ENCODE data around the gene TUBB4A. TPM values are rescaled to one million over a fixed set of nuclear protein-coding genes. Genes with fewer than 3 reads are reported as not detected.
"Not testable (repeated sequence)": the region's sequence is repeated elsewhere in the genome, so short reads cannot be mapped to it uniquely, and the experiment has no call there.

Gene TUBB4A
- 1.2 TPM for total RNA-seq

DNA sequence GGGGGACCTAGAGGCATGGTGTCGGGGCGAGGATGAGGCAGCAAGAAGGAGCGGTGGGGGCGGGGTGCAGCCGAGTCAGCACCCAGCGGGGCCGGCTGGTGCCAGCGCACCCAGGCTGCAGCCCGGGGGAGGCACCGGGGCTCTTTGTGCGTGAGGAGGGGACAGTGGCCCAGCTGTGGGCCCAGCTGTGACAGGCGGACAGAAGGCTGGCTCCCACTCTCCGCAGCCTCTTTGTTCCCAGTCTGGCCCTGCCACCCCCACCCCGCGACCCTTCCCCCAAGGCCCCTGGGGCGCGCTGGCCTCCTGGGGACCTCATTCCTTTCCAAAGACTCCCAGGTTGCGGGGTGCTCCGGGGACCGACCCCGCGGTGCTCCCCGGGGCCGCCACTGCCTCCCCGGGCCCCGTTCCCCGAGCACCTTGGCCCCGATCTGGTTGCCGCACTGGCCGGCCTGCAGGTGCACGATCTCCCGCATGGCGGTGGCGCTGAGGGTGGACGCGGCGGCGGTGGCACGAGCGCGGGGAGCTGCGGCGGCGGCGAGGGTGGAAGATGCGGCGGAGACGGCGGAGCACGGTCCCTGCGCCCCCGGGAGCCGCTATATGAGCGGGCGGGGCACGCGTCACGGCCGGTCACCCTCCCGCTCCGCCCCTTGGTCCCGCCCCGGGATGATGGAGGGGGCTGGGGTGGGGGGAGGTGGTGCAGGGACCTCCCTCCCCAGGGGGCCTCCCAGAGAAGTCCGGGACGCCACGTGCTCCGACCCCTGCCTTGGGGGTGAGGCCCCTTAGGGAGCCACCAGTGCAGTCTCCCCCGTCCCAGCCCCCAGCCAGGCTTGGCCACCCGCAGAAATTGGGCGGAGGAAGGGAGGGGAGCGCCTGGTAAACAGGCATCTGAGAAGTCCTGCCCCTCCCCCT lies at the start of gene TUBB4A:
Gene TUBB4A (minus strand): TSS at position 570 of the 909 bp plus-strand sequence. CDS start 97 bp downstream, at position 473.
- no peak for DNase-seq (ENCODE audit: low spot score)

DNA sequence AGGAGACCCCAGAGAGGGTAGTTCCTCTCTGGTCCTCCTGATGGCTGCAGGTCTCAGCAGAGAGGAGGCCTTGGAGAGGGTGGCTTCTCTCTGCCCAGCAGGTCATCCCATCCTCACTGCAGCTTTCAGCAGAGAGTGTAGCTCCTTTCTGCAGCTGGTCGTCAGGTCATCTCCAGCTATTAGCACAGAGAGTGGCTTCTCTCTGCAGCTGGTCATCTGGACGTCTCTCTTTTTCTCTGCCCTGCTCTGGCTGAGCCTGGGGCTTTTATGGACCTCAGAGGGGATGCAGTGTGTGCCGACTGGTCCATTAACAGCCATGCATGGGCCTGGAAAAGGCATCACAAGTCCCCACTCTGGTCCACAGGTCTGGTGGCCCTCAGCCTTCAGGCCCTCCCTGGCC lies 49.0 kb upstream of the TUBB4A start:
- no peak for DNase-seq (ENCODE audit: low spot score)

DNA sequence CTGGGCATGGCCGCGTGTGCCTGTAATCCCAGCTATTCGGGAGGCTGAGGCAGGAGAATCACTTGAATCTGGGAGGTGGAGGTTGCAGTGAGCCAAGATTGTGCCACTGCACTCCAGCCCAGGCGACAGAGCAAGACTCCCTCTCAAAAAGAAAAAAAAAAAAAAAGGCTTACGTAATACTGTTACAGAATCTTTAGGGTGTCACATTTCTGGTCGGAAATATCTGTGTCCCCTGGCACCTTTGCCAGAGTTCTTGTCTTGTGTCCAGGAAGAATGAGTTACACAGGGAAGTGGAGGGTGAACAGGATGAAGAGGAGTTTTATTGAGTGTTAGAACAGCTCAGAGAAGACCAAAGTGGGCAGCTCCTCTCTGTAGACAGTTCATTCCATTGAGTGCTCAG lies 48.6 kb upstream of the TUBB4A start:
- DNase-seq (ENCODE audit: low spot score), result not testable (repeated sequence)

DNA sequence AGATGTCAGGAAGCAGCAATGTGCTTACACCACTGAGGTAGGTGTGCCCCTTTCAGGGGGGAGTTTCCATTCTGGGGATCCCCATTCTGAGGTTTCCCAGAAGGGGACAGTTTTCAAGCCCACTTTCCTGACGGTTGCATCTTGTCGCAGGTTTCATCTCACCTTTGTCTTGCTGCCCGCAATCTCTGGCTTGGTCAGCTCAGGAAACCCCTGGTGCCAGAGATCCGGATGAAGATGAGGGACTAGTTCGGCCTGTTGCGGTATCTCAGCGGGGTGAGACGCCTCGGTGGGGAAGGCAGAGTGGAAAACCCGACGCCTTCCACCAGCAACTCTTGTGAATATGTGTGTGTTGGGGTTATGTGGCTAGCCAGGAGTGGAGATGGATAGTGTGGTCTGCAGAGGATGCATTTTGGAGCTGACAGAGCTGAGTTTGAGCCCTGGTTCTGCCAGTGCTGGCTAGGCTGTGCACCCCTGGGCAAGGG lies 41.8 kb upstream of the TUBB4A start:
- no peak for DNase-seq (ENCODE audit: low spot score)

DNA sequence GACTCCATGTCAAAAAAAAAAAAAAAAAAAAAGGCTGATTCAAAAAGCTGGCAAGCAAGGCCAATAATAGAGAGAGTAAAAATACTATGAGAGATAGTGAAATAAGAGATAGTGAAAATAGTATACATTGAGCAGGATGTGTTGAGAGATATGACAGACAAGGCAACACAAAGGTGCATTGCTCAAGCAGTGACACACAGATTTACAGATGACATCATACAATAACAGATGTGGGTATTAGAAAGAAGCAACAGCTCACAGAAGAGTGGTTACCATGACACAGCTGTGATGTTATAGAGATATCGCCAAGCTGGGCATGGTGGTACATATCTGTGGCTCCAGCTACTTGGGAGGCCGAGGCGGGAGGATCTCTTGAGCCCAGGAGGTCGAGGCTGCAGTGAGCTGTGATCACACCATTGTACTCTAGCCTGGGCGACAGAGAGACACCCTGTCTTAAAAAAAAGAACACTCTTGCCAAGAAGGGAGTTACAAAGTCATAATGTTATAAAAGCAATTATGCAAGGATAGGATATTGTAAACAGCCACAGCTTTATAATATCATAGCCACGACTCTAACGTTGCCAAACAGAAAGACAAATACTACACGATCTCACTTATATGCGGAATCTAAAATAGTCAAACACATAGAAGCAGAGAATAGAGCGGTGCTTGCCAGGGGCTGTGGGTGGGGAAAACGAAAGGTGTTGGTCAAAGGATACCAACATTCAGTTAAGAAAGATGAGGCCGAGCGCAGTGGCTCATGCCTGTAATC lies 39.0 kb upstream of the TUBB4A start:
- DNase-seq (ENCODE audit: low spot score), result no peak

DNA sequence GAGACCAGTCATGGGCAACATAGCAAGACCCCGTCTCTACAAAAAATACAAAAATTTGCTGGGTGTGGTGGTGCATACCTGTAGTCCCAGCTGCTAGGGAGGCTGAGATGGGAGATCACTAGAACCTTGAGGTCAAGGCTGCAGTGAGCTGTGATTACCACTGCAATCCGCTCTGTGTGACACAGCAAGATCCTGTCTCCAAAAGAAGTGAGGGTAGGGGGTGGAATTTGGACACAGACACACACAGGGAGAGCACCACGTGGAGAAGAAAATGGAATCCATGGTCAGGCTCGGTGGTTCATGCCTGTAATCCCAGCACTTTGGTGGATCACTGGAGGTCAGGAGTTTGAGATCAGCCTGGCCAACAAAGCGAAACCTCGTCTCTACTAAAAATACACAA lies 37.4 kb upstream of the TUBB4A start:
- no peak for DNase-seq (ENCODE audit: low spot score)

DNA sequence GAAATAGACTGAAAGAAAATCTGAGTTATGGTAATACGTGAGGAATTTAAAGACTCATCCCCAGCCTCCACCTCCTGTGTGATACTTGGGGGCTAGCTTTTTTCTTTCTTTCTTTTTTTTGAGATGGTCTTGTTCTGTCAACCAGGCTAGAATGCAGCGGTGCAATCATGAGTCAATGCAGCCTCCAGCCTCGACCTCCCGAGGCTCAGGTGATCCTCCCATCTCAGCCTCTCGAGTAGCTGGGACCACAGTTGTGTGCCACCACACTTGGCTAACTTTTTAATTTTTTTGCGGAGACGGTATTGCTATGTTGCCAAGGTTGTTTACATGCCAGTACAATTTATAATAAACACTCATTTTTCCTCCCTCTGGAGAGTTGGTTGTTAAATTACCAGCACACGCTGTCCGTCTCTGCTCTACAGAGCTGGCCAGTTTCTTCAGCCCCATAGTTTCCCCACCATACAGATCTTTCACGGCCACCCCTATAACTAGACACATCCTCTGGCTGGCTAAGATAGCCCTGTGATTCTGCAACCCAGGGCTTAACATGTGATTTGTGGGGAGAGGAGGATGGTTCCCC lies 33.5 kb upstream of the TUBB4A start:
- DNase-seq (ENCODE audit: low spot score), result no peak

DNA sequence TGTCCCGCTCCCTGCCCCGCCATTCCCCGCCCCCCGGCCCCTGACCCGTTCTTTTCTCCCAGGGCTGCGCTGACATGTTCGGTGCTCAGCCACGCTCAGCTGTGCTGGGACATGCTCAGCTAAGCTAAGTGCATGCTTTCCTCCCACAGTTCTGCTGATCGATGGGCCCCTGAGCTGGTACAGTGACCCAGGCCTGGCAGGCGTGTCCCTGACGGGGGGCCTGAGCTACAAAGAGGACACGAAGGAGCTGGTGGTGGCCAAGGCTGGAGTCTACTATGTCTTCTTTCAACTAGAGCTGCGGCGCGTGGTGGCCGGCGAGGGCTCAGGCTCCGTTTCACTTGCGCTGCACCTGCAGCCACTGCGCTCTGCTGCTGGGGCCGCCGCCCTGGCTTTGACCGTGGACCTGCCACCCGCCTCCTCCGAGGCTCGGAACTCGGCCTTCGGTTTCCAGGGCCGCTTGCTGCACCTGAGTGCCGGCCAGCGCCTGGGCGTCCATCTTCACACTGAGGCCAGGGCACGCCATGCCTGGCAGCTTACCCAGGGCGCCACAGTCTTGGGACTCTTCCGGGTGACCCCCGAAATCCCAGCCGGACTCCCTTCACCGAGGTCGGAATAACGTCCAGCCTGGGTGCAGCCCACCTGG lies 32.5 kb upstream of the TUBB4A start:
- no peak for DNase-seq (ENCODE audit: low spot score)

DNA sequence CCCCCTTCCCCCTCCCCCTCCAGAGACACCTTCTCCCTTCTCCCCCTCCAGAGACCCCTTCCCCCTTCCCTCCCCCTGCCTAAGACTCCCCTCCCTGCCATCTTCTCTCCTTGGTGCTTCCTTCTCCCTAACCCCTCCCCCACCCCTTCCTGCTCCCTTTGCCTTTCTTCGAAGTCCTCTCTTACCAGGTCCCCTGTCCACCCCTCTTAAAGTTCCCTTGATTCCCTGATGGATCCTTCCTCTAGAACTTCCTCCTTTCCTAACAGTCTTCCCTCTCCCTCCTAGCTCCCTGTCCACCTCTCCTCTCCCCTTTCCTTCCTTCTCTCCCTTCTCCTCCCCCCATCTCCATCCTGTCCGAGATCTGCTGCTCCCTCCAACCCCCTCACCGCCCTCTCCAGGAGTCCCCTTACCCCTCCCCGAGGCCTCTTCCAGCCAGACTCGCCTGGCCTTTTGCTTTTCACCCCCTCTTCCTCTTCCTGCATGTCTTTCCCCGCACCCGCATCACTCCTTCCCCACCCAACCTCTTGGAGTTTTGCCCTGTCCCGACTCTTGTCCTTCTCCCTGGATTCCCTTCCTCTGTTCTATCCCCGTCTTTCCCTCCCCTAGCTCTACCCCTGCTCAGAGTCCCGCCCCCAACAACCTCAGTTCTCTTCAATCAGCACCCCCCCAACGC lies 31.8 kb upstream of the TUBB4A start:
- DNase-seq (ENCODE audit: low spot score), result no peak

DNA sequence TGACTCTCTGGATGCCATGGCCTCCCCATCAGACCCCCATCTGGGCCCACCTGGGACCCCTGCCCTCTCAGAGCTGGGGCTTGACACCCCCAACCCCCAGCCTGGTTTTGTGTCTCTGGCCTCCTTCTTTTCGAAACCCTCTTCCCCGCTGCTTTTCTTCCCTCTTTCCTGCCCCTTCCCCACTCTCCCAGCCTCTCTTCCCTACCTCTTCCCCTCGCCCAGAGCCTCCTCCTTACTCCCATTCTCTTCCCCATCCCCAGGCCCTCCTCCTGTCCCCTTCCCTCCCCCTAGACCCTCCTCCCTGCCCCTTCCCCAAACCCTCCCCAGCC lies 30.9 kb upstream of the TUBB4A start:
- DNase-seq (ENCODE audit: low spot score), result no peak

DNA sequence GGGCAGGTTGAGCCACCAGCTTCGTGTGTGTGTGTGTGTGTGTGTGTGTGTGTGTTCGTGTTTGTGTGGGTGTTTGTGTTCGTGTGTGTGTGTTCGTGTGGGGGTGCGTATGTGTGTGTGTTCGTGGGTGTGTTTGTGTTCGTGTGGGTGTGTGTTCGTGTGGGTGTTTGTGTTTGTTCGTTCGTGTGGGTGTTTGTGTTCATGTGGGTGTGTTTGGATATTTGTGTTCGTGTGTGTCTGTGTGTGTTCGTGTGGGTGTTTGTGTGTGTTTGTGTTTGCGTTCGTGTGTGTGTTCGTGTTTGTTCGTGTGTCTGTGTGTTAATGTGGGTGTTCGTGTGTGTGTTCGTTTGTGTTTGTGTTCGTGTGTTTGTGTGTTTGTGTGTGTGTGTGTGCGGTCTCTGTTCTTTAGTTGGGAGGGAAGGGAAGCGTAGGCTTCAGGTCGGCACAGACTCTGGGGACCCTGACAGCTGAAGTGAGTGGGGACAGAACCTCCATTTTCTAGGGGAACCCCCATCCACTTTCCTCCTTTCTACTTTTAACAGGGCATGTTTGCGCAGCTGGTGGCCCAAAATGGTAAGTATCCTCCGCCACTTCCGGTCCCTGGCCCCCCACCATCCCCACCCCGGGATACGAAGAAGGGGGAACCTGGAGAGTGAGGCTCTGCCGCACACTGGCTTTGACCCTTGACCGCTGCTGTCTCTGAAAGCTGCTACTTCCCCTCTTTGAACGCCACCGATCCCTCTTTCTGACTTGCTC lies 30.3 kb upstream of the TUBB4A start:
- no peak for DNase-seq (ENCODE audit: low spot score)

DNA sequence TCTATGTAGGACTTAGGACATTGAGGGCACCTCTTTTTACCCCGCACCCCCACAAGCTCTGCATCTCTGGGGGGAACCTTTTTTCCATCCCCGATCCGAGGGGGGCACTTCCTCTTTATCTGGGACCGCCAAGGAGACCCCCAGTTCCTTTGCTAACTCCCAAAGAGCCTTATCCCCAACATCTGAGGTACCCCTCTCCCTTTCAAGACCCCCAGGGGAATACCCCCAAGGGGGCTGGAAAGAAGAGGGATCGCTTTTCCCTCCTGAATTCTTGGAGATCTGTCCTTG lies 29.8 kb upstream of the TUBB4A start:
- DNase-seq (ENCODE audit: low spot score), result no peak

DNA sequence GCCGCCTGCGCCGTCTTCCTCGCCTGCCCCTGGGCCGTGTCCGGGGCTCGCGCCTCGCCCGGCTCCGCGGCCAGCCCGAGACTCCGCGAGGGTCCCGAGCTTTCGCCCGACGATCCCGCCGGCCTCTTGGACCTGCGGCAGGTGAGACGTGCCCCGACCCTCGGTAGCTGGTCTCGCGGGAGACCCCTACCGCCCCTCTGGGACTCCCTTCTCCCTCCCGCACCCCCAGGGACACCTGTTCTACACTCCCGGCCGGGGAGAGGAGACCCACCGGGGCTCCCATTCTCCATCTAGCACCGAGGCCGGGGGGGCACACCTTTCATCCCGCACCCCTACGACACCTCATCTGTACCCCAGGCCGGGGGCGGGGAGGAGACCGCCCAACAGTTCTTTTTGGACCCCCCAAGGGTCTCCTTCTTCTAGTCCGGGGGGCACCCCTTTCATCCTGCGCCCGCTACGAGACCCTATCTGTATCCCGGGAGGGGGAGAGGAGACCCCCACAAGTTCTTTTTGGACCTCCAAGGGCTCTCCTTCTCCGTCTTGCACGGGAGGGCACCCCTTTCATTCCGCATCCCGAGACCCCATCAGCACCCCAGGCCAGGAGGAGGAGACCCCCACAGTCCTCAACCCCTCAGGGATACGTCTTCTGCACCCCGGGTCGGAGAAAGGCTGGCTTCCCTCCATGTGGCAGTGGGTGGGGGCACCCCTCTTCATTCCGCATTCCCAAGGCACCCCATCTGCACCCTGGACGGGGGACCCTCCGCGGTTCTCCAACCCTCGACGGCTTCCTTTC lies 29.2 kb upstream of the TUBB4A start:
- DNase-seq (ENCODE audit: low spot score), result no peak

DNA sequence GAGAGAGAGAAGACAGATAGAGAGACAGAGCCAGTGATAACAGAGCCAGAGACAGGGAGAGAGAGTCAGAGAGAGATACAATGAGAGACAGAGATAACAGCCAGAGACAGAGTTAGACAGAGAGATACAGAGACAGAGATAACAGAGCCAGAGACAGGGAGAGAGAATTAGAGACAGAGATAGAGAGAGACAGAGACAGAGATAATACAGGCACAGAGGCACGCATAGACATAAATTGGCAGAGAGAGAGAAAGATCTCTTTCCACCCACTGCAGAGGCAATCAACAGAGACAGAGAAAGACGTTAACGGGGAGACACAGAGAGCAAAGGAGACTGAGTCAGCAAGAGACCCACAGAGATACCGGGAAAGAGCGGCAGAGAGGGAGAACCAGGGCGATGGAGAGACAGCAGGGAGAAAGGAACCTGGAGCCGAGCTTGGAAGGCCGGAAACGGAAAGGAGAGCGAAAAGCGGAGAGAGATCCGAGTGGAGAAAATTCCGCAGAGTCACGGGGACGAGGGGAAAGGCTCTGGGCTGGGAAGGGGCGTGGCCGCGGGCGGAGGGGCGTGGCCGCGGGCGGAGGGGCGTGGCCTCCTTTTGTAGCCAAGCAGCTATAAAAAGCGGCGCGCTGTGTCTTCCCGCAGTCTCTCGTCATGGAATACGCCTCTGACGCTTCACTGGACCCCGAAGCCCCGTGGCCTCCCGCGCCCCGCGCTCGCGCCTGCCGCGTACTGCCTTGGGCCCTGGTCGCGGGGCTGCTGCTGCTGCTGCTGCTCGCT lies 28.5 kb upstream of the TUBB4A start, which contains the start of gene TNFSF9:
Gene TNFSF9 (plus strand): TSS at position 641 of the 777 bp plus-strand sequence. CDS start 11 bp downstream, at position 652.
- DNase-seq (ENCODE audit: low spot score), result peak; percentile 90

DNA sequence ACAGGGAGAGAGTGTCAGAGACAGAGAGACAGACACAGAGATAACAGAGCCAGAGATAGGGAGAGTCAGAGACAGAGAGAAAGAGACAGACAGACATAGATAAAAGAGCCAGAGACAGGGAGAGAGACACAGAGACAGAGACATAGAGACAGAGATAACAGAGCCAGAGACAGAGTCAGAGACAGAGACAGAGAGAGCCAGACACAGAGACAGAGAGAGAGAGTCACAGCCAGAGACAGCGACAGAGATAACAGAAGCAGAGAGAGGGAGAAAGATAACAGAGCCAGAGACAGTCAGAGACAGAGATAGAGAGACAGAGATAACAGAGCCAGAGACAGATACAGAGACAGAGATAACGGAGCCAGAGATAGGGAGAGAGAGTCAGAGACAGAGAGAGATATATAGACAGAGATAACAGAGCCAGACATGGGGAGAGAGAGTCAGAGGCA lies 27.9 kb upstream of the TUBB4A start:
- no peak for DNase-seq (ENCODE audit: low spot score)

DNA sequence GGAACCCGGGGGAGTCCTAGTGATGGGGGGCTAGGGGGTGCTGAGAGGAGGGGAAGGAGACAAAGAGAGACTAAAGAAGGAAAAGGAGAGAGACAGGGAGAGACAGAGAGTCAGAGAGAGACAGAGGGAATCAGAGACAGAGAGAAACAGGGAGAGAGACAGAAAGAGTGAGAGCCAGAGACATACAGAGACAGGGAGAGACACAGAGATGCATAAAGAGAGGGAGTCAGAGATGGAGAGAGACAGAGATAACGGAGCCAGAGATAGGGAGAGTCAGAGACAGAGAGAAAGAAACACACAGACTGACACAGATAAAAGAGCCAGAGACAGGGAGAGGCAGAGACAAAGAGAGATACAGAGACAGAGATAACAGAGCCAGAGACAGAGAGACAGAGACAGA lies 27.2 kb upstream of the TUBB4A start:
- no peak for DNase-seq (ENCODE audit: low spot score)

DNA sequence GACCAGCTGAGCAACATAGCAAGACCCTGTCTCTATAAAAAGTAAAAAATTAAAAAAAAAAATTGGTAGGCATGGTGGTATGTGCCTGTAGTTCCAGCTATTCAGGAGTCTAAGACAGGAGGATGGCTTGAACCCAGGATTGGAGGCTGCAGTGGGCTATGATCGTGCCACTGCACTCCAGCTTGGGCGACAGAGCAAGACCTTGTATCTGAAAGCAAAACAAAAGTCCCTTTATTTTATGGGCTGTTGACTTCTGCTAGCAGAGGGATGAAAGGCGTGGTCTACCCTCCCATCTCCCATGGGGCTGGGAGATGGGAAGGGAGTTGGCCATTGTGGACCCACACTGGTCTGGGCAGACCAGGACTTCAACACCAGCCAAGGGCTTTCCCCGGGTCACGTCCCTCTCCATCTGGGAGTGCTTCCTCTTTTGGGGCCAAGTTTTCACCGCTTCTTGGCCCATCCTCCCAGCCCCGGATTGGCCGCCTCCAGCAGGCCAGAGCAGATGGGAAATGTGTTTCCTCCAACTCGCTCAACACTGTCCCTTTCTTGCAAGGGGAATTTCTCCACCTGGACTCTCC lies 26.5 kb upstream of the TUBB4A start:
- no peak for DNase-seq (ENCODE audit: low spot score)

DNA sequence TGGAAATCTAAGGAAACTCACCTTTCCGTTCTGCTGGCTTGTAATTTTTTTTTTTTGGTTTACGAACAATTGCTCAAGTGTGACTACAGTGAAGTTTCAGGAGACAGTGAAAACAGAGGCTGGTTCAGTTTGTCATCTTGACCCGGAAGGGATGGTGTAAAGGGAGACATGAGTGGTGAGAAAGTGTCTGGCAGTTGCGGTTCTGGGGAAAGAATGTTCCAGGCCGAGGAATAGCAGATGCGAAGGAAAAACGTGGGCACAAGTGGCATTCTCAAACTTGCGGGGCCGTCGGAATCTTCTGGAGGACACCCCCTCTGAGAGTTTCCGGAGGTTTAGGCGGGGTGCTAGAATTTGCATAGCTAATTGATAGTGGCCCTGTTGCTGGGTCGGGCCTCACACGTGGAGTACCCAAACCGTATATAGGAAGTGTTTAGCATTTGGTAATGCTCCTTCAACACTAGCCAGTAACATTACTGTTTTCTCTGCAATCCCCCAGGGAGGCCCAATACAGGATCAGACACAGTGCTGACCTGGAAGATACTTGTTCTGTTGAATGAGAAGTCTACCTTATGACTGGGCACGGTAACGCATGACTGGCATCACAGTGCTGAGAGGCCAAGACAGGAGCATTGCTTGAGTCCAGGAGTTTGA lies 25.9 kb upstream of the TUBB4A start:
- DNase-seq (ENCODE audit: low spot score), result no peak

Data from ureter (tissue), 1 donor.